Endothelial cell of umbilical vein (primary cell): ENCODE data around the gene ETHE1.

ENCODE experiments used
- CTCF ChIP-seq, 2 donors: IDR thresholded peaks; 1 replicate in 1 of 2; 2 replicates in 1 of 2; pipeline ENCODE4 v1.5.1; 2011; ENCODE audit warnings: low read length in 2 of 2, mild to moderate bottlenecking in 2 of 2, moderate library complexity in 2 of 2, control low read depth in 1 of 2, inconsistent platforms in 1 of 2, low read depth in 1 of 2; ENCODE audit not compliant: insufficient read depth in 1 of 2; ENCODE audit errors: extremely low read depth in 1 of 2
- EZH2 ChIP-seq: IDR thresholded peaks from 2 replicates; pipeline ENCODE4 v1.6.1; 2012; ENCODE audit warnings: borderline replicate concordance, low read depth, mild to moderate bottlenecking, moderate library complexity, low read length, inconsistent platforms; ENCODE audit not compliant: severe bottlenecking
- FOS ChIP-seq: IDR thresholded peaks from 2 replicates; pipeline ENCODE4 v1.6.1; 2011; ENCODE audit warnings: mild to moderate bottlenecking, low read length, moderate library complexity, borderline replicate concordance; ENCODE audit not compliant: insufficient read depth
- GATA2 ChIP-seq: IDR thresholded peaks from 2 replicates; pipeline ENCODE4 v1.7.0; 2011; ENCODE audit warnings: low read depth, mild to moderate bottlenecking, moderate library complexity, mixed read lengths, low read length; ENCODE audit not compliant: insufficient read length, insufficient read depth
- JUN ChIP-seq: IDR thresholded peaks from 2 replicates; pipeline ENCODE4 v1.6.1; 2011; ENCODE audit warnings: borderline replicate concordance, low read depth; ENCODE audit not compliant: insufficient read length, insufficient read depth
- MAX ChIP-seq: IDR thresholded peaks from 2 replicates; pipeline ENCODE4 v1.6.1; 2011; ENCODE audit not compliant: insufficient read depth, insufficient read length
- MYC ChIP-seq: IDR thresholded peaks from one replicate; pipeline ENCODE4 v1.6.1; 2011; ENCODE audit warnings: mild to moderate bottlenecking, low read depth, low read length
- POLR2A ChIP-seq: IDR thresholded peaks from 2 replicates; pipeline ENCODE4 v1.6.1; 2012; ENCODE audit warnings: low read depth, mild to moderate bottlenecking, control low read depth, low read length
- POLR2AphosphoS5 ChIP-seq: IDR thresholded peaks from 2 replicates; pipeline ENCODE4 v1.6.1; 2012; ENCODE audit warnings: low read depth, mild to moderate bottlenecking, control low read depth, low read length, moderate library complexity; ENCODE audit not compliant: insufficient read depth

- TF ChIP-seq POLR2AphosphoS5: no peak
- TF ChIP-seq POLR2A: no peak
- no peak for TF ChIP-seq CTCF (IDR thresholded peaks at IDR 0.05; ENCODE audit: extremely low read depth in 1 of 2, insufficient read depth in 1 of 2, low read depth in 1 of 2, low read length in 2 of 2)
- TF ChIP-seq EZH2: no peak
- TF ChIP-seq MYC: no peak
- TF ChIP-seq JUN: no peak
- TF ChIP-seq MAX: no peak
- no peak for TF ChIP-seq GATA2
- TF ChIP-seq FOS: no peak
Measured at GRCh38 chr19:43553656-43554055, 26.7 kb upstream of the ETHE1 start.
